SH-SY5Y (cell line): Measurements from ENCODE around the gene RRP7A.

ENCODE experiments used
- GATA2 ChIP-seq: IDR thresholded peaks from 2 replicates; pipeline ENCODE4 v1.6.1; 2011; ENCODE audit warnings: mild to moderate bottlenecking, low read depth, low read length
- GATA3 ChIP-seq: IDR thresholded peaks from 2 replicates; pipeline ENCODE4 v1.6.1; 2011; ENCODE audit warnings: low read depth, mild to moderate bottlenecking, low read length, moderate library complexity

GRCh38 chr22:42490243-42490832, 29.3 kb downstream of the RRP7A start:
- TF ChIP-seq GATA2 (no peak), GATA3 (no peak)
